GM18861 (cell line): ENCODE results near the gene RADX.

ENCODE experiments used
- ATAC-seq: cut with Tn5 transposase; IDR thresholded peaks from one replicate; pipeline ENCODE4 v1.9.1; 2021; ENCODE audit not compliant: unreplicated experiment

The RADX gene

DNA sequence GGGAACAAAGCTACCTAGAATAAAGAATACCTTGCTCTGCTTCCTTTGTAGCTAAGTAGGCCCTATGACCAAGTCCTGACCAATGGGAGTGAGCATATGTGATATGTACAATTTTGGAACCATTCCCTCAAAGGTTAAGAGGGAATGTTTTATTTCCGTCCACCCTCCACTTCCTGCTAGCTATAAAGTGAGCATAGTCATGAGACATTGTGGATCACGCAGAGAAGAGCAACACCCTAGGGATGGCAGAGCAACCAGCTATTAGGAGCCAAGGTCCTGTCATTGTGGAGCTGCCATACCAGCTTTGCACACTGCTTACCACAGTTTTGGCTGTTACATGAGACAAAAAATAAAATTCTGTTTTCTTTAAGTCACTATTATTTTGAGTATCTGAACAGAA, 68.9 kb downstream of the RADX start:
- no peak for ATAC-seq

DNA sequence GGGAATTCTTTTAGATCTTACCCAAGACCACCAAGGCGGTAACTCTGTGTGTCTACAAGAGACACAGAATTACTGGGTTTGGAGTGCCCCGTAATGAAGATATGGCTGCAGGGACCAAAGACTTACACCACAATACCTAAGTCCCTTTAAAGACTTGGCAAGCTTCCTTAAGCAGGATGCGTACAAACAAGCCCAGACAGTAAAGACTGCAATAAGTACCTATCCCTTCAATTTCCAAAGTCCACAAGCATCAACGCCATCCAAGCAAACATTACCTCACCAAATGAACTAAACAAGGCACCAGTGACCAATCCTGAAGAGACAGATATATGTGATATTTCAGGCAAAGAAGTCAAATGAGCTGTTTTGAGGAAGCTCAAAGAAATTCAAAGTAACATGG, 72.4 kb downstream of the RADX start:
- no peak for ATAC-seq

DNA sequence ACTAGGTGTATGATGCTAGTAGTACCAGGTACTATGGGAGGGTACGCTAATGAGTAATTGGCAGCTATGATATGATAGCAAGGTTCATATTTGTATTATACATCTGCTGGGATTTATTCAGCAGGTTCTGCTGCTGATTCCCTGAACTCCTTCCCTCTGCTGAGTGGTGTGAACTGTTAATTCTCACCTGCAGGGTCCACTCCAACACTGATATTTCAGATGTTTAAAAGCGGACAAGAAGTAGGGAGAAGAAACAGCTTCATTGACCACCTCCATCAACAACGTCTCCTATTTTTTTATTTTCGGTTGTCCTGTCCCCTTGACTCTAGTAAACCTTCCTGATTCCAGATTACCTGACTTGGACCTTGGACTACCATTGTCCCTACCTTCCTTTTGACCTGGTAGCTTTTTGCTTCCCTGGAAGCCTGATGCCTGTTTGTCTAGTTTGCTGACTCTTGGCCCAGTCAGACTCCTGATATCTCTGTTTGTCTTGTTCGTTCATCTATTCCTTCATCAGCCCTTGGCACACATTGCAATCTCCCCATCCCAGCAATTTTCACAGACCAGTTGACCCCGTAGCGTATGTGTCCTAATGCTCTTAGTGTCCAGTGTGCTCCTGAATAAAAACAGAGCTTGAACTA, 80.8 kb downstream of the RADX start:
- ATAC-seq = no peak

DNA sequence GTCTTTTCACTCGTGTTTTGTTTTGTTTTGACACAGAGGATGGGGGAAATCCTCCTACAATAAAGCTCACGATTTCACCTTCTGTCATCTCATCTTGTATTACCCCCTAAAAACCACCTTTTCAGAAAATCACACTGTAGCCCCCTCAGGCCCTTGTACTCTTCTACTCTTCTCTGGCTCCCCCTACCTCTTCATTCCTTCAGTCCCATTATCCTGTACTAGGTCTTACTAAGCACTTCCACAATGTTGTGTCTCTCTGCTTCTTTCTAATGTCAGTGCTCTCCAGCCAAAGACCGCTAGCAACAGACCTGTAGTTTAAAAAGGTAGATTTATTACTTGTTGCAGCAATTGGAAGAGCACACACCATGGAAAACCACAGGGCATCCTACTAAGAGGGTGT, 84.7 kb downstream of the RADX start:
- ATAC-seq = no peak

DNA sequence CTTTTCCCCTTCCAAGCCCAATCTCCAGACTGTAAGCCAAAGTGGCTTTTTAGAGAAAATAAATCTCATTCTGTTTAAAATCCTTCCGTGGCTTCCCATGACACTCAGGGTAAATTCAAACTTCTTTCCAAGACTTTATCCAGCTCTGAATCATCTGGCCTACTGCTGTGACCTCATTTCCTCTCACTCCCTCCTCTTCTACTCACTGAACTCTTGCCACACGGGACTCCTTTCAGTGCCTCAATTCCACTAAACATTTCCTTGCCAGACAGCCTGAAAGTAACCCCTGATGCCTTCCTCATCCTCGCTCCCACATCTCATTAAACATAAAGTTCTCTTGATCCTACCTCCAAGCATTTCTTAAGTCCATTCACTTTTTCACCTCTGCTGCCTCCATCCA, 86.9 kb downstream of the RADX start:
- no peak for ATAC-seq

DNA sequence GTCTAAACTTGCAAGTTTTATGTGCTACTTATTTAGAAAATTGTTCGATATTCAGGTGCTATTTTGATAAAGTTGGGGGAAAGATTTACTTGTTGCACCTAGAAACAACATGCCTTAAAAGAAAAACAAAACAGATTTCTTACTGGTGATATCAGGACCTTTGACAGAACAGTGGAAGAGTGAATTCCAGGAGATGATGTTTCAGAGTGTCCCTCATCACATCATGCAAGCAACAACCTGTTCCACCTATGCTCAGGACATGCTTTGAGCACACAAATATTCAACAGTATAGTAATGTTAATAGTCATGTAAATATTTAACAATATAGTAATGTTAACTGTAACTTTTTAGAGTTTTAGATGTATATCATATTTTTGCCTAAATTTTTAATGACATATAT, 90.9 kb downstream of the RADX start:
- ATAC-seq = no peak

DNA sequence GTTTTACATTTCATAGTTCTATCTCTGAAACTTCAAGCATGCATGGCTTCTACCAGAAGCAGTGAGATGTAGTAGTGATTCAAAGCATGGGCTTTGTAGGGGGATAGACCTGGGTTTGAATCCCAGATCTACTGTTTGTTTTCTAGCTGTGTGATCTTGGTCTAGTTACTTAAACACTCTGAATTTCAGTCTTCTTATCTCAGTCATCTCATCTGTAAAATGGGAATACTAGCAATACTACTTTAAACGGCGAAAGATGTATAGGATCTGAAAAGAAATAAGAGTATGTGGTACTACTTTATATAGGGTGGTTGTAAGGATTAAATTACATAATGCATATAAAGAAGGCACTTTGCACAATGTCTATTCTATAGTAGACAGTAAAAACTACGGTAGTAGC, 94.7 kb downstream of the RADX start:
- ATAC-seq = no peak

DNA sequence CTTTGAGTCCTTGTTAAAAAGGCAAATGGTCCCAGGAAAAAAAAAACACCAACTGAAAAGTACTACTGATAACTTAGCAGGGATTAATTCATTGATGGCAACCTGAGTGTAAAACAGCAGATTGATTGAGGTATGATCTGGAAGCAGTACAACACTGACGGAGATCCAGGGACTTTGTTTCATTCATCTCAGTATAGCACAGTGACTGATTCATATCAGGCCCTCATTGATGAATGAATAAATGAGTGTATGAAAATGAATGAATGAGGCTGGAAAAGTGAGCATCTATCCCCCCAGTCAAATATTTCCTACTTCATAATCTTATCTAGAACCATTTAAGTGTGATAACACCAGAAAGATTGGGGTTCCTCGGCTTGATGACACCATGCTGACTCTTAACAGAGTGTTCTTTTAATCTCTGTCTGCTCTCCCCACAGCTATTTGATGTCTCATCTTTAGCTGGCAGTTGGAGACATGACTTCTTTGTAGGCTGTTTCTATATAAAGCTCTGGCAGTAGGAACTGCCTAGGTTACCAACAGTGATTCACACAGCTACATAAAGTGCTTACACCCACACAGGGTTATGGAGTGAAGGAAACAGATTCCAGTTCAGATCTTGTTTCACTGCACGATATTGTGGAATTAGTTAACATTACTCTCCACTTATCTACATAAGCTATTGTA, 96.1 kb downstream of the RADX start:
- ATAC-seq = no peak

DNA sequence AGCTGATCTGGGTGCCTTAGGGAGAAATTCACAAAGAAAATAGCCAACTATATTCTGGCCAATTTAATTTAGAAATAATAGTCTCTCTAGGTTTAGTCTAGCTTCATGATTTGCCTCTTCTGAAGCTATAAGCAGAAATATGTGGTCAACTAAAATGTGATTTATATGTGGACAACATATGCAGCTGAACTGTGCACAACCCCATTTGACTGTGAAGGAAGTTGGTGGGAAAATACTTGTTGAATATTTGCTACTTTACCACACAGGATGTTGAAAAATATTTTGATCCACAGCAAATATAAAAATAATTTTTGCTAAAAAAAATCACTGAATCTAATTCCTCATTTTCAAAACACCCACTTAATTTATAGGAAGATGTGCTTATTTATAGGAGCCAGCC, 99.0 kb downstream of the RADX start:
- ATAC-seq = no peak

DNA sequence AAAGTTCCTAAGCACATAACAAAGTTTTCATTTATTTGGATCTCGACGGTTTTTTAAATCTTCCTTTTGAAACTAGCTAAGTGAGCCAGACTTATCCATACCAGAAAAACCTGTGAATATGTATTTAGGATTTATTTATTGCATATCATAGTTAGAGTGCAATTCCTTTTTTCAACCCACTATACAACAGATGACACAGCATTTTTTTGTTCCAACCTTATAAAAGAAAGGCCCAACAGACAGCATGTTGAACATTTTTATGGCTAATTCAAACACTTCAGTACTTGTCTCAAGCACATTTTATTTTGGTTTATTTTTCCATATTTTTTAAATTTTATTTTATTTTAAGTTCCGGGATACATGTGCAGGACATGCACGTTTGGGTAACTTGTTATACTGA, 99.6 kb downstream of the RADX start:
- no peak for ATAC-seq

DNA sequence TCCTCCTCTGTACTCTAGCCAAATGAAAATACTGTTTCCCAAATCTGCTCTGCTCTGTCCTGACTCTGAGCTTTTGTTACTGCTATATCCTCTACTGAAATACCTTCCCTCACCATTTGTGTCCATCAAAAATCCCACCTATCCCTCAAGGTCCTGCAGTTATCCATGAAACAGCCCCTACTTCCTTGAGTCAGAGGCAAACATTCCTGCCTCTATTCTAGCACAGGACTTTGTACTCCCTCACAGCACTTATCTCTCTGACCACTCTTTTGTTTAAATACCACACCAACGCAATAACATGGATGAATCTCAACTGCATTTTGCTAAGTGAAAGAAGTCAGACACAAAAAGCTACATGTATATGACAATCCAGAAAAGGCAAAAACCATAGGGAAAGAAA, 104.2 kb downstream of the RADX start:
- ATAC-seq = no peak

DNA sequence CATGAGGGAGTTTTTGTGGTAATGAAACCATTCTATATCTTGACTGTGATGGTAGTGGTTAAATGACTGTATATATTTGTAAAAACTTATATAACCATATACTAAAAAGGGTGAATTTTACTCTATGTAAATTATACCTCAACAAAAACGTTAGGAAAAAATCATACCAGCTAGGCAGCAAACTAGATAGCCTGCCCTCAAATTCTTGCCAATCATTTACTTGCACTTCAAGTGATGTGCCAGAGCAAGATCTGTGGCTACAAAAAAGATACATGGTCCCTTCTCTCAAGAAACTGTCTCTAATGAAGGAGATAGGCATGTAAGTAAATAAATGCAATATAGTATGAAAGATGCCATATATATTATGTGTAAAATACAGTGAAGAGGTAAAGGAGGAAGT, 104.7 kb downstream of the RADX start:
- no peak for ATAC-seq

DNA sequence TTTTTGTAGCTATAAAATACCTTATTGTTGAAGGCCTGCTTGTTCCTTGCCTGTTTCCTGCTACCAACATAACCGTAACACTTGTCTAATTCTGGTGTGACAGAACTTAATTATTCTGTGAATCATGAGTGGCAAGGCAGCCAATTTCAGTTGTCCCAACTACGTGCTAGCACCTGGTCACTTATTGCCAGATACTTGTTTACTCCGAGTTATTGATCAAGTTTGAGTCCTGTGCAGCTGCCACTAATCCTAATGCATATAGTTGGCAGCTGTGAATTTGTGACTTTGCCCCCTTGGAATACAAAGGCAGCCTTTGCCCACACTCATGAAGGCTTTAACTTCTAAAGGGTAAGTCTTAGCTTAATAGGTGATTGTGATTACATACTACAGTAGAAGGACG, 106.9 kb downstream of the RADX start:
- no peak for ATAC-seq

DNA sequence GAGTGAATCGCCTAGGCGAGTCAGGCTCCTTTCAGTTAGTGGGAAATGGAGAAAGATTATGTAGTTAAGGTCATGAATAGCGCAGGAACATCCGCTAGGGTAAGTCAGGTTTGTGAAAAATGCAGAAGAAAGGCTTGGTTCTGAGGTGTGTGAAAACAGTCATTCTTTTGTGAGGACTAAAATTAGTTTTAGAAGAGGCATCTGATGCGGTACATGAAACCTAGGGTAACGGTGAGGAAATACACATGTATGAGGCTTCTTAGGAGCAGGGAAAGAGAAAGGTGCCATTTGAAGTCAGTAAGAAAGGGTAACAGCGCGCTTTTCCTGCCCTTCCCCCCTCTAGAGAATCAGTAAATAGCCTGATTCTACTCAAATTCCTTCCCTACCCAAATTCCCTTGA, 114.2 kb downstream of the RADX start:
- ATAC-seq = no peak

DNA sequence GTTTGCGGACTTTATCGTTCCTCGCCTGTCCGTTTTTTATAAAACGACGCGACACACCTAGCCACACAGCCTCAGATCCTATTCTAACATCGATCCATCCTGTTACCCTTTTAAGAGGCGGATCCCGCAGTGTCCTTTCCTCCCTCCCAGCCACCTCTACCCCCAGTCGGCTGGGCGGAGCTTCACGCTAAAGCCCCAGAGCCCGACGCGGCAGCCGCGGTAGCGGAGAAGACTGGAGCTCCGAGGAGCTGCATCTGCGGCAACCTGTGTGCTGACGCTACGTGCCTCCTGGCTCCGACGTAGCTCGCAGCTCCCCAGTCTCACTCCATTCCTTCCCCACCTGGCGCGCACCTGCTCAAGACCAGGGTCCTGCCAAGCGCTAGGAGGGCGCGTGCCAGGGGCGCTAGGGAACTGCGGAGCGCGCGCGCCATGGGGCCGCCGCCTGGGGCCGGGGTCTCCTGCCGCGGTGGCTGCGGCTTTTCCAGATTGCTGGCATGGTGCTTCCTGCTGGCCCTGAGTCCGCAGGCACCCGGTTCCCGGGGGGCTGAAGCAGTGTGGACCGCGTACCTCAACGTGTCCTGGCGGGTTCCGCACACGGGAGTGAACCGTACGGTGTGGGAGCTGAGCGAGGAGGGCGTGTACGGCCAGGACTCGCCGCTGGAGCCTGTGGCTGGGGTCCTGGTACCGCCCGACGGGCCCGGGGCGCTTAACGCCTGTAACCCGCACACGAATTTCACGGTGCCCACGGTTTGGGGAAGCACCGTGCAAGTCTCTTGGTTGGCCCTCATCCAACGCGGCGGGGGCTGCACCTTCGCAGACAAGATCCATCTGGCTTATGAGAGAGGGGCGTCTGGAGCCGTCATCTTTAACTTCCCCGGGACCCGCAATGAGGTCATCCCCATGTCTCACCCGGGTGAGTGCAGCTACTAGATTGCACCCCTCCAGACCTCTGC, 115.0 kb downstream of the RADX start, which contains the start of gene RNF128:
TSS of gene RNF128 (plus strand) at position 217 of the 953 bp plus-strand sequence. CDS start at position 430, 213 bp downstream.
- no peak for ATAC-seq

DNA sequence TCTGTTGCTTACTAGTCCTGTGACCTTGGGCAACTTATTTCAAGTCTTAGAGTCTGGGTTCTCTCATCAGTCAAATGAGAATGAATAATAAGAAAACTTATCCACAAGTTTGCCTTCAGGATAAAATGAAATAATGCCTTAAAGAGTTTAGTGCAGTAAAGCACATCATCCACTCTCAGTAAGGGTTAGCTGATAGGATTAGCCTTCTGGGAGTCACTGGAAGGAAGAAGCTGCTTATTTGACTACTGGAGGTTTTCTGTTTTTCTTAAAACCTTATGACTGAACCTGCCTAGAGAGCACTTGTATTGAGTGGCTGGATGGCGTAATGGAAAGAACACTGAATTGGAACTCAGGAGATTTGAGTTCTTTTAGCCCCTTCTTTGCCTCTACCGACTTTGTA, 116.6 kb downstream of the RADX start:
- ATAC-seq = no peak
